Upper lobe of left lung (tissue), 6 donors: Measurements from ENCODE around the gene MAD1L1. TPM values are rescaled to one million over a fixed set of nuclear protein-coding genes. Genes with fewer than 3 reads are reported as not detected.

Experiments used
- ATAC-seq, 2 donors: fragments of 200-7000 bp; cut with Tn5 transposase; one replicate each; pipeline ENCODE4 v1.9.1; 2022; ENCODE audit warnings: mild to moderate bottlenecking in 2 of 2, moderate library complexity in 2 of 2; ENCODE audit not compliant: low FRiP score in 2 of 2
- DNase-seq, 2 donors: peaks; one replicate each; pipeline ENCODE4 v3.0.0-alpha.2; 2019 to 2020
- H3K27ac ChIP-seq, 4 donors: fragments of 200-600 bp; sonication (generic); one replicate each; pipeline ENCODE4 v1.5.1; 2016 to 2019
- H3K27me3 ChIP-seq, 4 donors: fragments of 200-600 bp; sonication (generic); one replicate each; pipeline ENCODE4 v1.5.1; 2017 to 2019
- H3K36me3 ChIP-seq, 4 donors: fragments of 200-600 bp; sonication (generic); one replicate each; pipeline ENCODE4 v1.5.1; 2016 to 2019
- H3K4me1 ChIP-seq, 4 donors: fragments of 200-600 bp; sonication (generic); one replicate each; pipeline ENCODE4 v1.5.1; 2018 to 2019
- H3K4me3 ChIP-seq, 4 donors: fragments of 200-600 bp; sonication (generic); one replicate each; pipeline ENCODE4 v1.5.1; 2017 to 2019; ENCODE audit warnings: mild to moderate bottlenecking in 2 of 4, moderate library complexity in 1 of 4
- H3K9me3 ChIP-seq, 4 donors: fragments of 200-600 bp; sonication (generic); one replicate each; pipeline ENCODE4 v1.5.1; 2018 to 2019
- CTCF ChIP-seq, 6 experiments: fragments of 450-650 bp in 4 of 6; fragments of 200-600 bp in 2 of 6; sonication (generic) in 2 of 6; IDR thresholded peaks; one replicate each; pipeline ENCODE4 v1.5.1; 2016 to 2019; ENCODE audit warnings: antibody characterized with exemption in 6 of 6
- EP300 ChIP-seq, 4 donors: sonication (generic); formaldehyde crosslinking; IDR thresholded peaks; one replicate each; pipeline ENCODE4 v1.5.1; 2017; ENCODE audit warnings: antibody characterized with exemption in 4 of 4, control low read depth in 2 of 4
- POLR2A ChIP-seq, 4 donors: fragments of 450-650 bp; IDR thresholded peaks; one replicate each; pipeline ENCODE4 v1.5.1; 2016 to 2017; ENCODE audit warnings: antibody characterized with exemption in 4 of 4, mild to moderate bottlenecking in 2 of 4
- POLR2AphosphoS5 ChIP-seq, 2 donors: sonication (generic); formaldehyde crosslinking; IDR thresholded peaks; one replicate each; pipeline ENCODE4 v1.5.1; 2017; ENCODE audit warnings: antibody characterized with exemption in 2 of 2
- WGBS, 2 donors: methylation state at CpG; one replicate each; pipeline ENCODE4 v1.1.5; 2017 to 2018; 5-methylcytosine and 5-hydroxymethylcytosine counted together
- total RNA-seq, 6 donors: library from RNA; depleted of rRNA in 4 of 6; stranded (reverse); fragments of >200 nt in 4 of 6; gene quantifications; one replicate each; pipeline versions ENCODE4 v1.1.0 to v1.2.1, GENCODE V29; 2016 to 2021
- donor health status: DM: no; HTN: no; CAD: no; lungs with moderate emphysema.
- donor health status: DM: no; HTN: yes; CAD: no; lungs with severe emphysema.

MAD1L1 gene
- total RNA-seq, 6 donors from 2014 or later, result 40.6 to 364 (median 65.6) TPM

- TF ChIP-seq POLR2A (IDR thresholded peaks at IDR 0.05), result no peak
- TF ChIP-seq EP300 (IDR thresholded peaks at IDR 0.05), result no peak
- TF ChIP-seq POLR2AphosphoS5 (IDR thresholded peaks at IDR 0.05), result no peak
- TF ChIP-seq CTCF (IDR thresholded peaks at IDR 0.05), result no peak
- no peaks in the 10 kb centered on the region for H3K27me3 ChIP-seq
- DNase-seq, result peak in 1 of 2 donors; percentile 81
- peak in 1 of 2 donors; percentile 5 for ATAC-seq
- no peaks in the 10 kb centered on the region for H3K9me3 ChIP-seq
- H3K27ac ChIP-seq, result peak overlapping the region in 2 of 4 donors; percentile 63 to 86
- H3K4me1 ChIP-seq, result peaks cover 6 to 18% (median 13%) of the 10 kb centered on the region in 4 donors
- H3K4me3 ChIP-seq, result peak overlapping the region in 3 of 4 donors; percentile 26 to 44 (median 41)
- 77 to 90% methylated on average over 6 to 38 of the region's 39 CpGs for WGBS, 2 donors
- peaks cover 0 to 5% (median 1%) of the 10 kb centered on the region in 4 donors for H3K36me3 ChIP-seq
These were observed 293.8 kb downstream of the MAD1L1 start for GRCh38 chr7:1938788-1939433.

GRCh38 chr7:1937252-1937605, 295.5 kb downstream of the MAD1L1 start:
- no peak overlapping the region for H3K27ac ChIP-seq
- peaks cover 0 to 6% (median 2%) of the 10 kb centered on the region in 4 donors for H3K36me3 ChIP-seq
- 96 to 100% methylated on average over 10 to 11 of the region's 11 CpGs for WGBS, 2 donors
- no peaks in the 10 kb centered on the region for H3K27me3 ChIP-seq
- no peak for TF ChIP-seq POLR2AphosphoS5 (IDR thresholded peaks at IDR 0.05)
- TF ChIP-seq POLR2A (IDR thresholded peaks at IDR 0.05), result no peak
- TF ChIP-seq CTCF (IDR thresholded peaks at IDR 0.05), result no peak
- no peak for TF ChIP-seq EP300 (IDR thresholded peaks at IDR 0.05)
- H3K4me3 ChIP-seq, result no peak overlapping the region
- peaks cover 6 to 12% (median 9%) of the 10 kb centered on the region in 4 donors for H3K4me1 ChIP-seq
- DNase-seq, result no peak
- ATAC-seq, result no peak
- no peaks in the 10 kb centered on the region for H3K9me3 ChIP-seq

GRCh38 chr7:1936531-1937251, 296.1 kb downstream of the MAD1L1 start:
- ATAC-seq (no peak), DNase-seq (peak in 1 of 2 donors; percentile 74)
- H3K4me3 ChIP-seq, result no peak overlapping the region
- no peaks in the 10 kb centered on the region for H3K9me3 ChIP-seq
- H3K36me3 ChIP-seq, result peaks cover 0 to 6% (median 2%) of the 10 kb centered on the region in 4 donors
- H3K27me3 ChIP-seq, result no peaks in the 10 kb centered on the region
- no peak overlapping the region for H3K27ac ChIP-seq
- WGBS, 2 donors, result 88 to 92% methylated on average over 15 to 29 of the region's 29 CpGs
- peaks cover 5 to 12% (median 7%) of the 10 kb centered on the region in 4 donors for H3K4me1 ChIP-seq
- TF ChIP-seq EP300 (IDR thresholded peaks at IDR 0.05) (no peak), CTCF (IDR thresholded peaks at IDR 0.05) (no peak), POLR2AphosphoS5 (IDR thresholded peaks at IDR 0.05) (no peak), POLR2A (IDR thresholded peaks at IDR 0.05) (no peak)

- DNase-seq (peak in 1 of 2 donors; percentile 66), ATAC-seq (no peak)
- Histone ChIP-seq H3K9me3 (no peaks in the 10 kb centered on the region), H3K27ac (no peak overlapping the region), H3K36me3 (peaks cover 0 to 6% (median 2%) of the 10 kb centered on the region in 4 donors), H3K4me1 (peaks cover 3 to 9% (median 4%) of the 10 kb centered on the region in 4 donors), H3K27me3 (no peaks in the 10 kb centered on the region), H3K4me3 (no peak overlapping the region)
- WGBS, 2 donors, result 93 to 100% methylated on average over 2 to 4 of the region's 8 CpGs
- TF ChIP-seq POLR2A (IDR thresholded peaks at IDR 0.05) (no peak), EP300 (IDR thresholded peaks at IDR 0.05) (no peak), CTCF (IDR thresholded peaks at IDR 0.05) (no peak), POLR2AphosphoS5 (IDR thresholded peaks at IDR 0.05) (no peak)
These were observed 296.8 kb downstream of the MAD1L1 start for GRCh38 chr7:1936006-1936310.
